RWPE1 (cell line): Measurements from ENCODE around the gene LYL1.
A peak's percentile ranks its signal among the peaks of the same experiment; 100 is the strongest.

Experiments
- CTCF ChIA-PET: fragments of 350-600 bp; sonication (Branson Sonifier 250); formaldehyde crosslinking; extraction: SDS; loops from one replicate; lab custom pipeline; 2021; lab: Yijun Ruan, JAX
- POLR2A ChIA-PET: fragments of 400-600 bp; formaldehyde crosslinking; extraction: SDS; loops from one replicate; lab custom pipeline; 2020; ENCODE audit warnings: antibody characterized with exemption; ENCODE audit not compliant: low non-redundant PET; lab: Yijun Ruan, JAX
- DNase-seq: peaks from one replicate; pipeline ENCODE4 v3.0.0; 2012; ENCODE audit warnings: low spot score
- H3K27ac ChIP-seq: fragments of 450-650 bp; 2 replicates; pipeline ENCODE4 v1.5.1; 2017
- TF ChIP-seq, protein P1 (sequence below): fragments of 450-650 bp; conservative IDR thresholded peaks from 2 replicates; pipeline ENCODE4 v1.5.1; 2017; ENCODE audit warnings: low read depth, mild to moderate bottlenecking

The LYL1 gene

DNA sequence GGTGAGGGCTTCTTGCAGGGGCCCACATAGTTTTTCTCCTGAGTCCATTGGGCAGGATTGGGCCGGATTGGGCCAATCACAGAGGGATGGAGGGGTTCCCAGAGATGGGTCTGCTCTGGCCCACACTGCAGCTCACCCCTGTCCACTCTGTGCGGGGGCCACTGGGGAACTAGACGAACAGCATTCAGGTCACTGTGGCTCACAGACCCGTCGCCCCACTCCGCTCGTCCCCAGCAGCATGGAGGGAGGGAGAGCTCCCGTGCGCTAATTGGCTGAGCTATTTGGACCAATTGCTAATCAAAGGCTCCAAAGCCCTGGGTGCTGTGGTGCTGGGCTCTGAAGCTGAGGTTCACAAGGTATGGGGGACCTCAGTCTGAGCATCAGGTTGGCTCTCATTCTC lies 26.7 kb upstream of the LYL1 start:
- peak overlapping the region; percentile 51 for H3K27ac ChIP-seq
- DNase-seq, result no peak
- TF ChIP-seq, protein P1, sequence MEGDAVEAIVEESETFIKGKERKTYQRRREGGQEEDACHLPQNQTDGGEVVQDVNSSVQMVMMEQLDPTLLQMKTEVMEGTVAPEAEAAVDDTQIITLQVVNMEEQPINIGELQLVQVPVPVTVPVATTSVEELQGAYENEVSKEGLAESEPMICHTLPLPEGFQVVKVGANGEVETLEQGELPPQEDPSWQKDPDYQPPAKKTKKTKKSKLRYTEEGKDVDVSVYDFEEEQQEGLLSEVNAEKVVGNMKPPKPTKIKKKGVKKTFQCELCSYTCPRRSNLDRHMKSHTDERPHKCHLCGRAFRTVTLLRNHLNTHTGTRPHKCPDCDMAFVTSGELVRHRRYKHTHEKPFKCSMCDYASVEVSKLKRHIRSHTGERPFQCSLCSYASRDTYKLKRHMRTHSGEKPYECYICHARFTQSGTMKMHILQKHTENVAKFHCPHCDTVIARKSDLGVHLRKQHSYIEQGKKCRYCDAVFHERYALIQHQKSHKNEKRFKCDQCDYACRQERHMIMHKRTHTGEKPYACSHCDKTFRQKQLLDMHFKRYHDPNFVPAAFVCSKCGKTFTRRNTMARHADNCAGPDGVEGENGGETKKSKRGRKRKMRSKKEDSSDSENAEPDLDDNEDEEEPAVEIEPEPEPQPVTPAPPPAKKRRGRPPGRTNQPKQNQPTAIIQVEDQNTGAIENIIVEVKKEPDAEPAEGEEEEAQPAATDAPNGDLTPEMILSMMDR, result no peak
- CTCF ChIA-PET, result no interaction called here
- POLR2A ChIA-PET, result interaction anchor here (0.6 kb wide), 1 partner anchor 27 kb away, joined by 3 read pairs; no protein-coding TSS in a partner anchor

DNA sequence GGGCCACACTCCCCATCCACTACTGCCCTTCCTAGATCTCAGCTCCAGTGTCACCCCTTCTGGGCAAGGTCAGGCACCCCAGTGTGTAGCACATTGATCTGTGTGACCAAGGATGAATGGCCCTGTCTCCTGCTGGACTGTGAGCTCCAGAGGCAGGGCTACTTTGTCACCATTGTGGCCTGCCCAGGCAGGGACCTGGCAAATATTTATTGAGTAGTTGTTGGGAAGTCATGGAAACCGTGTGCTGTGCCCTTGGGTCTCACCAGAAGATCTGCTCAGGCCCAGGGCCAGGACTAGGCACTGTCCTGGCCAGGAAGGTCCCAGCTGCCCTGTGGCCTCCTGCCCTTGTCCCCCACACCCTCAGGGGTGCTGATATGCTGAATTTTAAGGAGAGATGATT lies 25.9 kb upstream of the LYL1 start:
- H3K27ac ChIP-seq, result peak overlapping the region; percentile 51
- POLR2A ChIA-PET, result no interaction called here
- TF ChIP-seq, protein P1, result no peak
- CTCF ChIA-PET, result interaction anchor here (1.1 kb wide), 1 partner anchor 11 kb away, joined by 5 read pairs; the partner anchor contains the start of gene NACC1
- no peak for DNase-seq

DNA sequence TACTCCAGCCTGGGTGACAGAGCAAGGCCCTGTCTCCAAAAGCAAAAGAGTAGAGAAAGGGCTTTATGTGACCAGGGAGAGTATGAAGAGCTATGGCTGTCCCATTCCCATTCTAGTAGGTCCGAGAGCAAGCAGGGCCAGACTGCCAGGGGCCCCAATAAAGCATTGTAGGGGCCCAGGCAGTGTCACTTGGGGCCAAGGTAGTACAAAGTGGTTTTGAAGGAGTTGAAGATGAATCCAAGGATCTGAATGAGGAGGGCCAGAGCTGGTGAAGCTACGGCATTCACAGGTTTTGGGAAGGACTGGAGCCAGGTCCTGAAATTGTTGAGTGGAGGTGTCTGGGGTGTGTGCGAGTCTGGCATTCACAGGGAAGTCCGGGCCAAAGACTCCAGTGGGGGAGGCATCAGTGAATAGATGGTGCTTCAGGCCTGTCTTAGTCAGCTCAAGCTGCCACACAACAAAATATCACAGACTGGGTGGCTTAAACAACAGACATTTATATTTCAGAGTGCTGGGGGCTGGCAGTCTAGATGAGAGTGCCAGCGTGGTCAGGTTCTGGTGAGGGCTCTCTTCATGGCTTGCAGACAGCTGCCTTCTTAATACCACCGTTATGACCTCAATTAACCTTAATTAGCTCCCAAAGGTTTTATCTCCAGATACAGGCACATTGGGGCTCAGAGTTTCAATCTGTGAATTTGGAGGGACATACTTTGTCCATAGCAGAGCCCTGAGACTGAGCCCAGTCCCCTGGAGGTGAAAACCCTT lies 25.3 kb upstream of the LYL1 start:
- POLR2A ChIA-PET, result interaction anchor here (1.0 kb wide), 1 partner anchor 13 kb away, joined by 5 read pairs; no protein-coding TSS in a partner anchor
- CTCF ChIA-PET, result interaction anchor here (1.1 kb wide), 1 partner anchor 10 kb away, joined by 5 read pairs; the partner anchor contains the start of gene NACC1
- TF ChIP-seq, protein P1, result no peak
- H3K27ac ChIP-seq, result peak overlapping the region; percentile 51
- DNase-seq, result no peak

DNA sequence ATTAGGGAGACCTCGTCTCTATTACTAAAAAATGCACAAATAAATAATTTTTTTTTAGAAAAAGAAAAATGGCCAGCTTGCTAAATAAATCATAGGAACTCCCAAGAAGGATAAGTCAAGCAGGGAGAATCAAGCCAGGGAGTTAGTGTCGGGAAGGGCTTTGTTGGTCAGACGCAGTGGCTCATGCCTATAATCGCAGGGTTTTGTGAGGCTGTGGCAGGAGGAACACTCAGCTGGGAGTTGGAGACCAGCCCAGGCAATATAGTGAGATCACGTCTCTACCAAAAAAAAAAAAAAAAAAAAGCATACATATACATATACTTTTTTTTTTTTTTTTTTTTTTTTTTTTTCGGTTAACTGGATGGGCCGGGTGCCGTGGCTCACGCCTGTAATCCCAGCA lies 24.4 kb upstream of the LYL1 start:
- POLR2A ChIA-PET, result interaction anchor here (1.0 kb wide), 1 partner anchor 14 kb away, joined by 5 read pairs; no protein-coding TSS in a partner anchor
- H3K27ac ChIP-seq, result no peak overlapping the region
- TF ChIP-seq, protein P1, result no peak
- DNase-seq, result no peak
- CTCF ChIA-PET, result no interaction called here

DNA sequence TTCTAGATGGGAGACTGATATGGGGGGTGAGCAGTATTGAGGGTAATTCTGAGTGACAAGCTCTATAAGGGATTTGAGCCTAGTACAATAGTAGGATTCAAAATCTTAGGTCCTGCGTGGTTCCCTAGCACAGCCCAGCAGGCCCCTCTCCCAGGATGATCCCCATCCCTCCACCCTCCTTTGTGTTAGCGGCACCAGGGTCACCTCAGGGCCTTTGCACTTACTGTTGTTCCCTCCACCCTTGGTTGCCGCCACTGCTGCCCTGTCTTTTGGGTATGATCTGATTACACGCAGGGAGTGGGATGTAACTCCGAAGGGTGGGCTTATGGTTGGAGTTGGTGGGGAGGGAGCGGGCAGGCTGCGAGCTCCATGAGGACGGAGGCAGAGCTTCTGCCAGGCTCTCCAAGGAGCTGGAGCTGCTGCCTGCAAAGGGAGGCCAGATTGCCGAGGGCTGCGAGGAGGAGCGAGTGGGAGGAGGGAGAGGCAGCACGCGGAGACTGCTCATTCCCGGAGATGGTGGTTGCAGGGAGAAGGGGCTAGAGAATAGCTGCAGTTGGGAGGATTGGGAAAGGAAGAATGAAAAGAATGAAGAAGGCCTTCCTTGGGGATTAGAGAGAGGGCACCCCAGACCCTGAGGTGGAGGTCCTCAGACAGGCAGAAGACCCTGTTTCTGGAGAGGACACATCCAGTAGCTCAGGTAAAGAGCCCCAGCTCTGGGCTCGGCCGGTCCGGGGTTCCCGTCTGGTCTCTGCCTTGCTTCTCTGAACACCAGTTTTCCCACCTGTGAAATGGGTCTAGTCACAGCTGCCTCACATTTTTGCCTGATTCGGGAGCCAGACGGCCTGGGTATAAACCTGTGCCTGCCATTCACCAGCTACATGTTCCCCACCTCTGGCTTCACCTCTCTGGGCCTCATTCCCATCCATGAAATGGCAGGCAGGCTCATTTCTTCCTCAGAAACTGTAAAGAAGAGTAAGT lies 20.6 kb upstream of the LYL1 start:
- TF ChIP-seq, protein P1, result no peak
- DNase-seq, result no peak
- ChIA-PET CTCF (interaction anchor here (0.6 to 1.1 kb wide), 3 partner anchors 29 to 192 kb away, joined by 3 to 5 read pairs (median 4); no protein-coding TSS in a partner anchor), POLR2A (no interaction called here)
- peak overlapping the region; percentile 87 for H3K27ac ChIP-seq
